Caco-2 (cell line): ENCODE data around the gene DLEC1. TPM values are rescaled to one million over a fixed set of nuclear protein-coding genes. Genes with fewer than 3 reads are reported as not detected.
"Not testable (repeated sequence)": the region's sequence is repeated elsewhere in the genome, so short reads cannot be mapped to it uniquely, and the experiment has no call there.

Experiments used
- BruUV-seq: library from RNA; stranded (reverse); fragments of 400-500 nt; replicated peaks from 2 replicates; lab custom pipeline; 2021; lab: Mats Ljungman, UMichigan
- CTCF ChIA-PET: fragments of 300-600 bp; sonication (Branson Sonifier 250); formaldehyde crosslinking; loops from one replicate; lab custom pipeline; 2022; ENCODE audit warnings: antibody characterized with exemption; lab: Charles Lee
- POLR2A ChIA-PET: fragments of 300-600 bp; sonication (Branson Sonifier 250); formaldehyde crosslinking; loops from one replicate; lab custom pipeline; 2022; ENCODE audit warnings: antibody characterized with exemption; lab: Charles Lee
- DNase-seq, 2 experiments: peaks; one replicate each; pipeline versions ENCODE4 v3.0.0 to v3.0.0-alpha.2; 2020 to 2022
- H3K27me3 ChIP-seq: replicated peaks from 2 replicates; pipeline ENCODE4 v1.6.0; 2011; ENCODE audit warnings: low read length; ENCODE audit not compliant: control insufficient read depth, insufficient read depth
- H3K36me3 ChIP-seq: 2 replicates; pipeline ENCODE4 v1.5.1; 2011; ENCODE audit warnings: low read length; ENCODE audit not compliant: control insufficient read depth, insufficient read depth
- H3K4me1 ChIP-seq: fragments of 250-450 bp; sonication (Bioruptor Pico); 2 replicates; pipeline ENCODE4 v1.5.1; 2020; ENCODE audit warnings: mild to moderate bottlenecking
- H3K4me3 ChIP-seq: 2 replicates; pipeline ENCODE4 v1.5.1; 2011; ENCODE audit warnings: low read depth, mild to moderate bottlenecking, control low read depth, low read length
- H3K9me3 ChIP-seq: fragments of 250-450 bp; sonication (Bioruptor Pico); 2 replicates; pipeline ENCODE4 v1.5.1; 2020; ENCODE audit warnings: mild to moderate bottlenecking, moderate library complexity
- H3K27ac Mint-ChIP-seq: one replicate; pipeline ENCODE4 v1.8.0; 2022; ENCODE audit warnings: mixed read lengths; ENCODE audit not compliant: unreplicated experiment
- H3K27me3 Mint-ChIP-seq: one replicate; pipeline ENCODE4 v1.8.0; 2022; ENCODE audit warnings: mixed read lengths; ENCODE audit not compliant: insufficient read depth, unreplicated experiment
- H3K36me3 Mint-ChIP-seq: one replicate; pipeline ENCODE4 v1.8.0; 2022; ENCODE audit warnings: mild to moderate bottlenecking, mixed read lengths; ENCODE audit not compliant: insufficient read depth, unreplicated experiment
- H3K4me1 Mint-ChIP-seq: one replicate; pipeline ENCODE4 v1.8.0; 2022; ENCODE audit warnings: low read depth, mixed read lengths; ENCODE audit not compliant: unreplicated experiment
- H3K4me3 Mint-ChIP-seq: one replicate; pipeline ENCODE4 v1.8.0; 2022; ENCODE audit warnings: mild to moderate bottlenecking, moderate library complexity, mixed read lengths; ENCODE audit not compliant: unreplicated experiment
- H3K9me3 Mint-ChIP-seq: one replicate; pipeline ENCODE4 v1.8.0; 2022; ENCODE audit warnings: mixed read lengths; ENCODE audit not compliant: unreplicated experiment
- CTCF ChIP-seq, 2 experiments: fragments of 200-600 bp in 1 of 2; IDR thresholded peaks; 1 replicate in 1 of 2; 2 replicates in 1 of 2; pipeline versions ENCODE4 v1.5.1 to v1.8.0; 2011 to 2022; ENCODE audit warnings: antibody characterized with exemption in 1 of 2, control low read depth in 1 of 2, inconsistent platforms in 1 of 2, low read depth in 1 of 2, low read length in 1 of 2, mild to moderate bottlenecking in 1 of 2, moderate library complexity in 1 of 2; ENCODE audit not compliant: insufficient read depth in 1 of 2, severe bottlenecking in 1 of 2, unreplicated experiment in 1 of 2
- intact Hi-C: fragments of 100-400 bp; cut with micrococcal nuclease; formaldehyde crosslinking; loops from one replicate; pipeline ENCODE4 v1.10.0; 2022; ENCODE audit not compliant: unreplicated experiment
- total RNA-seq: library from RNA; stranded (reverse); gene quantifications from 2 replicates; pipeline ENCODE4 v1.2.3, GENCODE V29; 2022

DLEC1 gene
- total RNA-seq, 1 experiment from 2014 or later, result 0.11 TPM

DNA sequence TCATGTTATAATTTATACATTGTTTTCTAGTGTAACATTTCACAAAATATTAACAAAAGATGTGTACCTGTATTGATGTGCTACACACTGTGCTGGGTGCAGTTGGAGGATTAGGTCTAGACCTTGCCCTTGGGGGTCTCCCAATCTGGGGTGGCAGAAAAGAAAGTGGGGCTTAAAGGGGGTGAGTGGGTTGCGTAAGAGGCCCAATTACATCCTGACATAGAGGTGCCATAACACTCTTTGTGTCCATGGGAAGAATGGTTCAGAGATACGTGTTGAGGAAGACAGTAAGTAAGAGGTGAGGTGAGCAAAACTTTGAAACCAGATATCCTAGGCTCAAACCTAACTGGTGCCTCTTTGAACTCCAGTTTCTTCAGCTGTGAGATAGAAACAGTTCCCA, 31.0 kb downstream of the DLEC1 start:
- H3K36me3 ChIP-seq, result no peaks in the 10 kb centered on the region
- no peaks in the 10 kb centered on the region for H3K4me1 ChIP-seq
- no peaks in the 10 kb centered on the region for H3K4me1 Mint-ChIP-seq
- H3K36me3 Mint-ChIP-seq, result no peaks in the 10 kb centered on the region
- no peak for TF ChIP-seq CTCF (IDR thresholded peaks at IDR 0.05; ENCODE audit: insufficient read depth in 1 of 2, low read depth in 1 of 2, low read length in 1 of 2, severe bottlenecking in 1 of 2, unreplicated experiment in 1 of 2)
- BruUV-seq, result no TSS peak
- ChIA-PET CTCF (no interaction called here), POLR2A (no interaction called here)
- intact Hi-C loops, result no loop called here
- DNase-seq, result no peak
- peaks cover 3% of the 10 kb centered on the region for H3K27me3 Mint-ChIP-seq
- H3K9me3 ChIP-seq, result peaks cover 3% of the 10 kb centered on the region; the same call in 1 of the 2 replicates
- H3K9me3 Mint-ChIP-seq, result peaks cover 20% of the 10 kb centered on the region
- H3K27ac Mint-ChIP-seq, result no peak overlapping the region
- H3K27me3 ChIP-seq, result no peaks in the 10 kb centered on the region
- no peak overlapping the region for H3K4me3 ChIP-seq
- H3K4me3 Mint-ChIP-seq, result no peak overlapping the region

DNA sequence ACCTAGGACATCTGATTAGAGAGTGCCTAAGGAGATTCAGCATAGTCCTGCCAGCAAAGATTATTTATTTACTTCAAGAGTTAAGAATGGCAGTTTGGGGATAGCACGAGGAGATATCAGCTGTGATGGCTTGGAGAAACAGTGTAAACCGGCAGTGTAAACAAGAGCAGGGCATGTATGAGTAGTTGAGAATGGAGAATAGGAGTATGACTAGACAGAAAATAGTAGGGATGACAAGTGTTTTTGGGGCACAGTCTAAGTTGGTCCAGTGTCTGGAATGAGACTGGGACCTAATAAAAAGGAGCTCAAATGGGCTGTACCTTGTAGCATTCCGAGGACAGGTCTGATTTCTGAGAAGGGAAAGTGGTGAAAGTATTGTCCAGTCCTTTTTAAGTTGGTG, 38.1 kb downstream of the DLEC1 start:
- H3K27me3 ChIP-seq, H3K27ac Mint-ChIP-seq, POLR2A ChIA-PET, H3K36me3 Mint-ChIP-seq, H3K4me3 ChIP-seq, H3K4me3 Mint-ChIP-seq, H3K4me1 Mint-ChIP-seq, H3K36me3 ChIP-seq, H3K4me1 ChIP-seq, DNase-seq, BruUV-seq, H3K9me3 ChIP-seq, H3K27me3 Mint-ChIP-seq, intact Hi-C loops, CTCF ChIA-PET: not testable (repeated sequence)
- peaks cover 19% of the 10 kb centered on the region for H3K9me3 Mint-ChIP-seq

GRCh38 chr3:38082296-38082695, 43.3 kb downstream of the DLEC1 start:
- BruUV-seq, CTCF ChIA-PET, H3K4me3 ChIP-seq, H3K4me1 ChIP-seq, H3K4me3 Mint-ChIP-seq, POLR2A ChIA-PET, intact Hi-C loops, H3K27me3 Mint-ChIP-seq, H3K36me3 ChIP-seq, H3K27ac Mint-ChIP-seq, H3K27me3 ChIP-seq, H3K9me3 ChIP-seq, DNase-seq: not testable (repeated sequence)
- H3K4me1 Mint-ChIP-seq, result peaks cover 11% of the 10 kb centered on the region
- H3K36me3 Mint-ChIP-seq, result peaks cover 18% of the 10 kb centered on the region
- H3K9me3 Mint-ChIP-seq, result peaks cover 21% of the 10 kb centered on the region

DNA sequence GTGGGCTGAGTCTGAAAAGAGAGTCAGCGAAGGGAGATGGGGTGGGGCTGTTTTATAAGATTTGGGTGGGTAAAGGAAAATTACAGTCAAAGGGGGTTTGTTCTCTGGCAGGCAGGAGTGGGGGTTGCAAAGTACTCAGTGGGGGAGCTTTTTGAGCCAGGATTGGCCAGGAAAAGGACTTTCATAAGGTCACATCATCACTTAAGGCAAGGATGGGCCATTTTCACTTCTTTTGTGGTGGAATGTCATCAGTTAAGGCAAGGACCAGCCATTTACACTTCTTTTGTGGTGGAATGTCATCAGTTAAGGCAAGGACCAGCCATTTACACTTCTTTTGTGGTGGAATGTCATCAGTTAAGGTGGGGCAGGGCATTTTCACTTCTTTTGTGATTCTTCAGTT, 44.2 kb downstream of the DLEC1 start:
- H3K27ac Mint-ChIP-seq, intact Hi-C loops, H3K27me3 Mint-ChIP-seq, H3K4me1 ChIP-seq, DNase-seq, H3K27me3 ChIP-seq, CTCF ChIA-PET, BruUV-seq, H3K4me3 ChIP-seq, H3K9me3 ChIP-seq, H3K36me3 ChIP-seq, H3K4me3 Mint-ChIP-seq, POLR2A ChIA-PET: not testable (repeated sequence)
- Mint-ChIP-seq H3K36me3 (peaks cover 18% of the 10 kb centered on the region), H3K4me1 (peaks cover 11% of the 10 kb centered on the region), H3K9me3 (peaks cover 21% of the 10 kb centered on the region)
